ENCODE measurements around the gene SLC25A30.

The SLC25A30 gene

GRCh38 chr13:45417790-45418534 lies at the start of gene SLC25A30:
TSS of gene SLC25A30 (minus strand) at chr13:45418373. CDS start at chr13:45411425, 6,948 bp downstream.
- peak; percentile 82 for DNase-seq

- no peak for DNase-seq
Measured at GRCh38 chr13:45466359-45466758, 48.2 kb upstream of the SLC25A30 start.

DNA sequence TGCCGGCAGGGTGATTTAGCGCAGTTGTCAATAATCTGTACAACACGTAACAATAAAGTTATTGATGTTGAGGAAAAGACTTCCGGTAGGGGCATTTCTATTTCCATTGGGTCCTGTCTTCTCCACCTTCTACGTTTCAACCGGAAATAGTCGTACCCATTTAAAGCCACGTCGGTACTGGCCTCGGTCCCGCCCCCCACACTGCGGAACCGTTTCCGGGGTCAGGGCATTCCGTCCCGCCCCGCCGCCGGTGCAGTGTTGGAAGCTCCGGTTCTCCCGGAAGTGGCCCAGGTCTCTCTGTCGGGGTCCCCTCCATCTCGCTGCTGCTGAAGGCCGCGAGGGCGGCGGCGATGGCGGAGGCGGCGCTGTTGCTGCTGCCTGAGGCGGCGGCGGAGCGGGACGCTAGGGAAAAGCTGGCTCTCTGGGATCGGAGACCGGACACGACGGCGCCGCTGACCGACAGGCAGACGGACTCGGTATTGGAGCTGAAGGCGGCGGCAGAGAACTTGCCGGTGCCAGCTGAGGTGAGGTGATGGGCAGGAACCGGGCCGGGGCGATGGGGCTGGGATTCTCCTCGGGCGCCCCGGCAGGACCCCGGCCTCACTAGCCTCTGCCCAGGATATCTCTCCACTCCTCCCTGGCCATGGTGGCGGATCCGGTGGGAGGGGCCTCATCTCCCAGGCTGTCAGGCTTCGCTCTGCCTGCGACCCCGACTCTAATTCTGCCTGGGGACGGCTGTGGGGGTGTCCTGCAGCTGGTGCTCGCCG lies 46.7 kb upstream of the SLC25A30 start, which contains the start of gene COG3:
TSS of gene COG3 (plus strand) at position 253 of the 767 bp plus-strand sequence. CDS start at position 351, 98 bp downstream.
- DNase-seq = peak; percentile 82

- no peak for DNase-seq
Measured at GRCh38 chr13:45464141-45464686, 46.0 kb upstream of the SLC25A30 start.

DNA sequence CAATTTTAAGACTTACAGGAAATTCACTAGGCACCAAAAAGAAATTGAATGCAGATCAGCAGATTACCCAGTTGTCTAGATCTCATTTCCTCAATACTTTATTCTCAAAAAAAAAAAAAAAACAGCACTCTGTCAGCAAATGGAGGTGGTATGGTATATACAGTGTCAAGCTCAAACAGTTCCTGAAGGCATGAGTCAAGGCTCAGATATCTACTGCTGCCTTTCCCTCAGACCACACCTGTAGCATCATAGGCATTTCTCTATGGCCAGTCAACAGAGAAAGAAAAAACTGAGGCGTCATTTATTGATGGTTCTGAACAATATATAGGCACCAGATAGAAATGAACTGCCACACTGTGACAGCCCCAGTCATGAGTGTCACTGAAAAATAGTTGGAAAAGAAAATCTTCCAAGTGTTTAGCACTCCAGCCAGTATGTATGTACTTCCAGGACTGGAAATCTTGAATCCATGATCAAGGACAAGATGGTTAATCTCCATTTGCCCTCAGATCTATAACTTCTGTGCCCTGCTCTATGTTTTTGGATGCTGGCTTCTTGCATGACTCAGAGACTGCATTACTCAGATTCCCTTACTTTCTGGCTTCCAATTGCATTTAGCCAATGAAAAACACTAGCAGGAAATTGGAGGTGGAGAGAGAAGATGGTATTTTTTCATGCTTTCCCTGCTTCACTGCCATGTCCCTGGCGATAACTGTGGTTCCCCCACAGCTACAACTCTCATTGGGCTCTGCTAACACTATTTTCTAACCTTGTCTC lies 38.2 kb upstream of the SLC25A30 start:
- DNase-seq = no peak

GRCh38 chr13:45454204-45454603 lies 36.0 kb upstream of the SLC25A30 start:
- DNase-seq = no peak

DNA sequence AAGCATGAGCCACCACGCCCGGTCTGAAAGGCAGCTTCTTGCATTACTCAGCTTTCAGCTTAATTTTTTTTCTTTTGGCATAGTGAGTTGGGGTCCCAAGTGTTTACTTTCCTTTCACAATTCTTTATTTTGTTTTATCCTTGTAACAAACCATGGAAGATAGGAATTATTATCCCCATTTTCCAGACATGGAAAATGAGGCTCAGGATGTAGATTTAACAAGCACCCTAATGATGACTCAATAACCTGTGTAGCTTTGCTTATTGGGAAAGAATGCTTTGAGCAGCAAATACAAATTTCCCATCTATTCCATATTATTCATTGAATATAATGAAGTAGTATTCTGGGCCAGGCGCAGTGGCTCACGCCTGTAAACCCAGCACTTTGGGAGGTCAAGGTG lies 33.1 kb upstream of the SLC25A30 start:
- DNase-seq = no peak

DNA sequence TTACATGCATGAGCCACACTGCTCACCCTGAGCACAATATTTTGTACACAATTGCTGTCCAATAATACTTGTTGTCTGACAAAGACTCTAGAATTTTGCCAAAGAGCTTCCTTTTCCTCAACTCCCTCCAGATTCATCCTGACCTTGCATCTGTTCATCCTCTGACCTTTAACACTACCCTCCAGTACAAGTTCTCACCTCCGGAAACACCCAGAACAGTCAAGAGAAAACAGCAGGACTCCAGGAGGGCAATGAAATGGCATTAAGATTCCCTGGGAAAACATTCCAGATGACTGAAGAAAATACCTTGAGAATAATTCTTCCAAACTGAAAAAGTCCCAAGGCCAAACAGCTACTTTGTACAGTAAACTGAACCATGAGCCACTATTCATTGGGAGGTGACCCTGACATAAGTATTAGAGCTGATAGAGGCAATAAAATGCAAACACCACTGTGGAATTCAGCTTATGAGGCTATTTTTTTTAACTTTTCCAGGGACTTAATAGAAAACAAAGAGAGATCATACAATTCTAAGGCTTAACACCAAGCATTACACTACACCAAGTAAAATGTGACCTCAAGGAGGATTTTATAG lies 30.9 kb upstream of the SLC25A30 start:
- DNase-seq = no peak

- DNase-seq = no peak
Measured at GRCh38 chr13:45447050-45447661, 29.0 kb upstream of the SLC25A30 start.

DNA sequence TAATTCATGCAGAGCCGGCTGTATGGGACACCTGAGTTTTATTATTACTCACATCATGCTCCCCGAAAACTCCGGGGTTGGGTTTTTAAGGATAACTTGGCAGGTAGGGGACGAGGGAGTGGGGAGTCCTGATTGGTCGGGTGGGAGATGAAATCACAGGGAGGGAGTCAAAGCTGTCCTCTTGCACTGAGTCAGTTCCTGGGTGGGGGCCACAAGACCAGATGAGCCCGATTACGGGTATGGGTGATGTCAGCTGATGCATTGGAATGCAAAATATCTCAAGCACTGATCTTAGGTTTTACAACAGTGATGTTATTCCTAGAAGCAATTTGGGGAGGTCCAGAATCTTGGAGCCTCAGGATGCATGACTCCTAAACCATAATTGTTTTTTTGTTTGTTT lies 28.0 kb upstream of the SLC25A30 start:
- DNase-seq = no peak

DNA sequence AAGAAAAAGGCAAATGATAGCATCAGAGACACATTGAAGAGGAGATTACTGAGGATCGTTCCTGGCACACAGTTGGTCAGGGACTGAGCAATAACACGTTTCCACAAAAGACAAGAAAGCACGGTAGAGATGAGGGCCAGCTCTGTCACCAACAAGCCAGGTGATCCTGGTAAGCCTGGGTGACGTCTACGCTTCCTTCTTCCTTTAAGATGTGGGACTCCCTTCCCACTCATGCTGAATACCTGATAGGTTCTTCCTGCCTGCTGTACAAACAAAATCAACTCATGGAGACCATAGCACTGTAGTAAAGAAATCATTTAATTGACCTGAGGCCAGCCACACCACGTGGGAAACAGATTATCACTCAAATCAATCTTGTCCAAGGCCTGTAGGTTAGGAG lies 26.9 kb upstream of the SLC25A30 start:
- DNase-seq = no peak

GRCh38 chr13:45441633-45442032 lies 23.5 kb upstream of the SLC25A30 start:
- DNase-seq = no peak

- no peak for DNase-seq
Measured at GRCh38 chr13:45439781-45440462, 21.7 kb upstream of the SLC25A30 start.

DNA sequence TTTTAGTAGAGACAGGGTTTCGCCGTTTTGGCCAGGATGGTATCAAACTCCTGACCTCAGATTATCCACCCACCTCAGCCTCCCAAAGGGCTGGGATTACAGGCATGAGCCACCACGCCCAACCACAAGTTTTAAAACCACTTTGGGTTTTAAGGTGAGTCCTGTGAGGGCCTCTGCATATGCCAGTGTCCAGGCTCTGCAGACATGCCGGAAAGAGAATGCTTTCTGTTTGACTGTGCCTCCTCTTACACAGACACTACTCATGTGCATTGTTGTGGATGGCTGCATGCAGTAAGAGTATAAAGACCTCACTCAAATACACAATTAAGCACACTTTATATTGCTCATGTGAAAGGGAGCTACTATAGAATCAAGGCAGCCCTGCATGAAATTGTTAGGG lies 20.8 kb upstream of the SLC25A30 start:
- no peak for DNase-seq

DNA sequence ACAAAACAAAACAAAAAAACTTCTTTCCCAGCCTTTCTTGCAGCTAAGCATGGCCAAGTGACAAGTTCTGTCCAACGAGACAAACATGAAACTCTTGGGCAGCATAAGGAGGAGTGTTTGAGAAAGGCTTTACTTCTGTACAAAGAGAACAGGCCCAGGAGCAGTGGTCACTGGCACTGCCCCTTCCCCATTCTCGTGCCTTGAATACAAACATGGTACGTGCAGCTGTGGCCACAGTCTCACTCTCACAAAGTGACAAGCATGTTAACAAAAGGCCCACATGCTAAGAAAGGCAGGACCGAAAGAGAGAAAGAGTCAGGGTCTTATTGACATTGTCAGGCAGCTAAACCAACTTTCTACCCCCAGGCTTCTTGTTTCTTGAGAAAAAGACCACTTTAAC lies 19.8 kb upstream of the SLC25A30 start:
- no peak for DNase-seq

DNA sequence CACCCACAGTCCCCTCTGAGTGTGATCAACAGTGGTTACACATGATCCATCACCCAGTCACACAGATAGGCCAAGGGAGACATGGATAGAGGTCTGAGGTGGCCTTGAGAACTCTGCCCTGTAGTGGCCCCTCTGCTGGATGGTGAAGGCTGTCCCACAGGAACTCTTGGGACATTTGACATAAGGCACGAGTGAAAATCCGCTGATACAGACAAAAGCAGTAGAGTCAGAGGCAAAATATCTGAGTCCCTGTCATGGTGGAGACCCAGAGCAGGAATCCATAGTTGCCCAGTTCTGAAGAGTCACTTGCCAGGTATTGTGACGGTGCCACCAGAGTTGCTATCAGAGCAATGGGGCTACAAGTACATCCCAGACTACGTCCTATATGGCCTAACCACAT lies 18.8 kb upstream of the SLC25A30 start:
- no peak for DNase-seq

DNA sequence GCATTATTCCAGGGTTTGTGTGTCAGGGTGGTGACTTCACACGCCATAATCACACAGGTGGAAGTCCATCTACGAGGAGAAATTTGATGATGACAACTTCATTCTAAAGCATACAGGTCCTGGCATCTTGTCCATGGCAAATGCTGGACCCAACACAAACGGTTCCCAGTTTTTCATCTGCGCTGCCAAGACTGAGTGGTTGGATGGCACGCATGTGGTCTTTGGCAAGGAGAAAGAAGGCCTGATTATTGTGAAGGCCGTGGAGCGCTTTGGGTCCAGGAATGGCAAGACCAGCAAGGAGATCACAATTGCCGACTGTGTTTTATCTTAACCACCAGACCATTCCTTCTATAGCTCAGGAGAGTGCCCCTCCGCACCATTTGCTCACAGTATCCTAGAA lies 18.2 kb upstream of the SLC25A30 start:
- no peak for DNase-seq

DNA sequence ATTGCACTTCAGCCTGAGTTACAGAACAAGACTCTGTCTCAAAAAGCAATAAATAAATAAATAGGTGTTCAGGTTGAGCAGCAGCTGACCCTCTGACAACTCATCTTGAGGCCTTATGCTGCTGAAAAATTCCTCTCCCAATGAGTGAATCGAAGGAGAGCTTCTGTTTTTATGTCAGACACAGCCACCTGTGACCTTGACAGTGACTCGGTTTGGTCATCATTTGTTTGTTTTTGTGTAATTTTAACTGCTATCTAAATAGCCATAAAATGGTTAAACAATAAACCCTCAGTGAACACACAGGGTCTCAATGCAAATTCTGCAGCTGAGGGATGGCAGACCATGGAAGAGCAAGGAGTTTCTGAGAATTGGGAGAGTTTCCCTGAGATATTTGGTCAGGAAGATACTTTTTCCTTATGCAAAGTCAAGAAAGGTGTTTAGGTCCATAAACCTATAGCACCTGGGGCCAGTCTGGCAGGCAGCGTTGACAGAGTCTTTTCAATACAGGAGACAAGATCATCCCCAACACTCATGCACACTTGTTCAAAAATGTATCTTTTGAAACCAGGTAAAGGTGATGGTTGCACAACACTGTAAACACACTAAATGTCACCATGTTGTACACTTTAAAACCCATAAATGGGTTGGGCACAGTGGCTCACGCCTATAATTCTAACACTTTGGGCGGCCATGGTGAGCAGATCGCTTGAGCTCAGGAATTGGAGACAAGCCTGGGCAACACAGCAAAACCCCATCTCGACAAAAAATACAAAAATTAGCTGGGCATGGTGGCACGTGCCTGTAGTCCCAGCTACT lies 16.6 kb upstream of the SLC25A30 start:
- DNase-seq = no peak

GRCh38 chr13:45433381-45433790 lies 15.2 kb upstream of the SLC25A30 start:
- no peak for DNase-seq

DNA sequence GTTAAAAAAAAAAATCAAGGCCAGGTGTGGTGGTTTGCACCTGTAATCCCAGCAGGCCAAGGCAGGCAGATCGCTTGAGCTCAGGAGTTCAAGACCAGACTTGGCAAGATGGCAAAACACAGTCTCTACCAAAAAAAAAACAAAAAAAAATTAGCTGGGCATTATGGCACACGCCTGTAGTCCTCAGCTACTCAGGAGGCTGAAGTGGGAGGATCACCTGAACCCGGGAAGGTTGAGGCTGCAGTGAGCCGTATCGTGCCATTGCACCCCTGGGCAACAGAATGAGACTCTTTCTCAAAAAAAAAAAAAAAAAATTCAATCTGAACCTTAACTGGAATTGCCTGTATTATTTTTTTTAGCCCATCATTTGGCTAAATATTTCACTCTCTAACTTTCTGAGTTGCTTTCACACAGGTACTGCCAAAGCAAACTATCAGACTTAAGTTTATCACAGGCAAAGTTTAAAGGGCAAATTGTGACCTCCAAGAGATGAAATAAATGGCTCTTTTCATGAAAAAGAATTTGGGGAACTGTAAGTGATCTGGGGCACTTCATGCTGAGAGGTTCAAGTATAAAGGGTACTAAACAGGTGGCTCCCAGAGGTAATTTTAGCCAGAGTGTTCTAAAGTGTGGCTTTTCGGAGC lies 14.7 kb upstream of the SLC25A30 start:
- no peak for DNase-seq

Data from NCI-H2171 (cell line).